HG03457 (cell line): ENCODE results near the gene ARAP2.

Experiments used
- ATAC-seq: cut with Tn5 transposase; IDR thresholded peaks from one replicate; pipeline ENCODE4 v1.9.1; 2021; ENCODE audit warnings: moderate number of reproducible peaks; ENCODE audit not compliant: unreplicated experiment

Gene ARAP2

DNA sequence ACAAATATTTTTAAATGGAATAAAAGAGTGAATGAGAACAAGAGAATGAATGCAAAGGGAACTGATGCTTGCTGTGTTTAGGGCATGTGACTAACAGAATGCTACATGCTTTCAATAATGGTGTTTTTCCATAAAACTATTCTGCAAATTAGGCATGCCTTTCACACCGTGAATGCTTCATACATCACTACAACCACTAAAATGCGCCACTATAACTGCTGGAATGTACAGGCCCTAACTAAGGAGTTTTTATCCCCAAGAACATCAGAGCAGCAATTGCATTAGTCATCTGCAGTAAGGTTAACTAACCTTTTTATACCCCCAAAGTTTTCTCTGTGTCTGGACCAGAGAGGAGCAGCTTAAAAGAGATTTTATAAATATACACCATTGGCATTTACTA is 190.4 kb downstream of the ARAP2 start:
- no peak for ATAC-seq

DNA sequence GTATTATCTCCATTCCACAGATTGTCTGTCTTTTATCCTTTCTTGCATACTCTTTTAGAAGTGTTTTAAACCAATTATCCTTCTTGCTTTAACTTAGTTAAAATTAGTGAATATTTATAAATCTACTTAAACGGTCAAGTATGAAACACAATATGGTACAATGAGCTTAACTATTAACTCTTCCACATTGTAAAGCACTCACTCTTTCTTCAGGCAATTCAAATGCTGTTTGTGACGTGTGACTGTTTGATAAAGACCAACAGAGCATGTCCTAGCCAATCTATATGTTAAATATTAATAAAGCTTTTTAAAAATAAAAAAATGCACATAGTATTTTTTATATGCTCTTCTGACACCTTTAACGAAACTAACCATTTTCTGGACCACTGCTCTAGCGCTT is 192.7 kb downstream of the ARAP2 start:
- no peak for ATAC-seq

DNA sequence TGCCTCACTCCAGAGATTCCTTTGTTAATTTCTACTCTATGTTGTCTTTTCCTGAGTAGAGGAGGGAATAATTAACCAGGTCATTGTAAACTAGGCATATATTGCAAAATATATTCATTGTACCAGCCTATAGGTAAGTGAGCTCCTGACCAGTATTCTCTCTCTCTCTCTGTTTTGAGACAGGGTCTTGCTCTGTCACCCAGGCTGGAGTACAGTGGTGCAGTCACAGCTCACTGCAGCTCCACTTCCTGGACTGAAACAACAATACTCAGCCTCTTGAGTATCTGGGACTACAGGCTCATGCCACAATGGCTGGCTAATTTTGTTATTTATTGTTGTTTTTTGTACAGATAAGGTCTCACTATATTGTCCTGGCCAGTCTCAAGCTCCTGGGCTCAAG is 198.3 kb downstream of the ARAP2 start:
- no peak for ATAC-seq

DNA sequence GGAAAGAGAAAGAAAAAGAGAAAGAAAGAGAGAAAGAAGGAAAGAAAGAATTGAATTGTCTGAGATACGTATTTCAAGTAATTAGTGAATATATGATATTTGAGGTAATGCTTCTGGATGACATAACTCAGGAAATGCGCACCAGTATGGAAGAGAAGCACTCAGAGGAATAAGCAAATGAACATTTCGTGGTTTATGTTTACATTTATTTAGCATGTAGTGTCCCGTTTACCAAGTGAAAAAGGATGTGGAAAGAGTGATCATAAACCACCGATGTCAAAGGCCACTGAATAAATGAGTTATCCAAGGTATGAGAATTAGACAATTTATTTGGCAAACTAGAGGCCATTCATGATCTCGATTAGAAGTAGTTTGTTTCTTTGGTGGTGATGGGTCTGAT is 200.4 kb downstream of the ARAP2 start:
- ATAC-seq = no peak

GRCh38 chr4:36043241-36043640 is 201.1 kb downstream of the ARAP2 start:
- no peak for ATAC-seq

- ATAC-seq = no peak
Measured at GRCh38 chr4:36042122-36042970, 202.0 kb downstream of the ARAP2 start.

DNA sequence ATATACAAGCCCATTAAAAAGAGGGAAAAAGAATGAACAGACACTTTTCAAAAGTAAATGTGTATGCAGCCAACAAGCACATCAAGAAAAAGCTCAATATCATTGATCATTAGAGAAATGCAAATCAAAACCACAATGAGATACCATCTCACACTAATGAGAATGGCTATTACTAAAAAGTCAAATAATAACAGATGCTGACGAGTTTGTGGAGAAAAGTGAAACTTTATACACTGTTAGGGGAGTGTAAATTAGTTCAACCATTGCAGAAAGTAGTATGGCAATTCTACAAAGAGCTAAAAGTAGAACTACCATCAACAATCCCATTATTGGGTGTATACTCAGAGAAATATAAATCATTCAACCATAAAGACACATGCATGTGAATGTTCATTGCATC is 203.0 kb downstream of the ARAP2 start:
- peak; percentile 91 for ATAC-seq

- ATAC-seq = no peak
Measured at GRCh38 chr4:36039026-36039425, 205.3 kb downstream of the ARAP2 start.

GRCh38 chr4:36038491-36038890 is 205.8 kb downstream of the ARAP2 start:
- ATAC-seq = no peak

GRCh38 chr4:36037127-36037526 is 207.2 kb downstream of the ARAP2 start:
- no peak for ATAC-seq

GRCh38 chr4:36029951-36030350 is 214.4 kb downstream of the ARAP2 start:
- no peak for ATAC-seq

GRCh38 chr4:36027203-36027602 is 217.1 kb downstream of the ARAP2 start:
- no peak for ATAC-seq

DNA sequence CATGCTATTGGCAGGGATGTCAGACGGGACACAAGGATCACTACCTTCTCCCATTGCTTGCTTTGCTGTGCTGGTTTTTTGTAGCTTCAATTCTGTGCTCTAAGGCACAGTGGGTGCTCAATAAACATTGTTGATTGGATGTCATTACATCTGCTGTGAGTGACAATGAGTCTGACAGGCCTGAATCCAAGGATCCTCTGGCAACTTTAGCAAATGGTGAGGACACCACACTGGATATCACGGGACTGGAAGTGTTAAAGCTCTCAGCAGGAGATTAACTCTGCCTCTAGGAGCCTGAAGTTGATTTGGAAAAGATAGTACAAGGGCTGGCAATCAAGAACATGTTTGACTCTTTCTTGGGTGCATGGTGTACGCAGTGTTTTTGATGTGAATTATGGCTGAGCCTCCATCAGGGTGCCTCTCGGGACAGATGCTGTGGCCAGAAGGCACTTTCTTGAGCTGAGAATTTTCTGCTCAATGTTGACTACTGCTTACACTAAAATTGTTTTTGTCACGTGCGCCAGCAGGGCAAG is 217.9 kb downstream of the ARAP2 start:
- ATAC-seq = no peak

DNA sequence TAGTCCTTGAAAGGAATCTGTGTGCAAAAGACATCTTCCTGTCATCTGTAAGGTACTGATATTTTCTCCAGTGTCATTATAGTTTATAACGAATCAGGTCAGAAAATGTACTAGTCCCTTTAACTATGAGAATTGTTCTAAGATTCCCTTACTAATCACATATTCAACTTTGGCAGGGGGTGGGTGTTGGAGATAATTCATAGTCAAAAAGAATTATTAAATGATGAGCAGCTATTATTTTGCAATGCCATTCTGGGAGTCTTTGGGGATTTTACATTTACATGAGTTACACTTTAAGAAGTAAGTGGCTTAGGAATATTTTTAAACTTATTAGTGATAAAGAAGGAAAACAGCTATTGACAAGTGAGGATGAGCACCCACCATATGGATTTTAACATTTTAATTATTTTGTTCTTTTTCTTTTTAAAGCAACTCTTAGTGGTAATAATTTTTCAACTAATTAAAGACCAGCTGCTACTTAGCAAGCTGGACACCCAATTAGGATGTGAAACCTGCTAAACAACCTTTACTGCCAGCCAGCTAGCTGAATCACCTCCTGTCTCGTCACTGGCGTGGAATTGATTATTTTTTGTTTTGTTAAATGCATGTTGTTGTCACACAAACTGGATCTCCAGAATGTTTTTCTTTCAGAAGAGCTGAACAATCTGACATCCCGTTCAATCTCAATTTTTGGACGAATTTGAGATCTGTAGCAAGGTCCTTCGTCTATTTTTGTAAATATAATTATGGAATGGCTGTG is 219.2 kb downstream of the ARAP2 start:
- ATAC-seq = no peak

DNA sequence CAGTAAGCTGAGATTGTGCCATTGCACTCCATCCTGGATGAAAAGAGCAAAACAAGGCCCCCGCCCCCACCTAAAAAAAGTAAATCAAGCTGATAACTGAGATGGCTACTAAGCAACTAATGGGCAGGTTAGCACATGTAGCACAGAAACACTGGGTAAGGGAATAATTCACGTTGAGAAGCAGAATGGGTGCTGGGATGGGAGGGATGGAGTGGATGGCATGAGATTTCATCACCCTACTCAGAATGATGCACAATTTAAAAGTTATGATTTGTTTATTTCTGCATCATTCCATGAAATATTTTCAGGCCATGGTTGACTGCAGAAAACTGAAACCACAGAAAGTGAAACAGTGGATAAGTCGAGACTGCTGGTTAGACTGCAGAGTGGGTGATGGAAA is 224.0 kb downstream of the ARAP2 start:
- no peak for ATAC-seq
